HEK293 (cell line): Measurements from ENCODE around the gene ARF3.

Experiments
- CTCF ChIA-PET: fragments of 350-600 bp; formaldehyde crosslinking; extraction: SDS; loops from one replicate; lab custom pipeline; 2021; ENCODE audit warnings: antibody characterized with exemption; lab: Yijun Ruan, JAX
- POLR2A ChIA-PET: fragments of 300-600 bp; formaldehyde crosslinking; extraction: SDS; loops from one replicate; lab custom pipeline; 2020; ENCODE audit warnings: antibody characterized with exemption, inconsistent platforms; lab: Yijun Ruan, JAX
- H3K27ac ChIP-seq: fragments of 200-500 bp; sonication (Bioruptor generic); 2 replicates; pipeline ENCODE4 v1.5.1; 2014; ENCODE audit warnings: low read depth, low read length, control low read depth, inconsistent platforms; ENCODE audit errors: extremely low read depth
- H3K36me3 ChIP-seq, 2 experiments: fragments of 200-500 bp in 1 of 2; sonication (Bioruptor generic) in 1 of 2; 1 replicate in 1 of 2; 2 replicates in 1 of 2; pipeline ENCODE4 v1.5.1; 2014 to 2017; ENCODE audit warnings: inconsistent platforms in 2 of 2, low read length in 2 of 2; ENCODE audit not compliant: control insufficient read depth in 2 of 2, insufficient read depth in 1 of 2
- H3K4me1 ChIP-seq: fragments of 200-500 bp; sonication (Bioruptor generic); 2 replicates; pipeline ENCODE4 v1.5.1; 2014; ENCODE audit warnings: mild to moderate bottlenecking, low read length, inconsistent platforms; ENCODE audit not compliant: control insufficient read depth, insufficient read depth
- H3K4me3 ChIP-seq: 2 replicates; pipeline ENCODE4 v1.5.1; 2011; ENCODE audit warnings: low read depth, mild to moderate bottlenecking, control low read depth, low read length, moderate library complexity
- H3K9me3 ChIP-seq: fragments of 200-500 bp; sonication (Bioruptor generic); 2 replicates; pipeline ENCODE4 v1.5.1; 2014; ENCODE audit warnings: low read depth, low read length, inconsistent platforms; ENCODE audit not compliant: control insufficient read depth, insufficient read depth
- BCL11B ChIP-seq: fragments of 450-650 bp; formaldehyde crosslinking; IDR thresholded peaks from 2 replicates; pipeline ENCODE4 v1.5.1; 2016; ENCODE audit warnings: low read depth, missing biosample characterization, missing genetic modification characterization
- EGR2 ChIP-seq: fragments of 450-650 bp; formaldehyde crosslinking; IDR thresholded peaks from 2 replicates; pipeline ENCODE4 v1.5.1; 2016; ENCODE audit warnings: low read depth, missing biosample characterization, missing genetic modification characterization
- ELK4 ChIP-seq: IDR thresholded peaks from 2 replicates; pipeline ENCODE4 v1.6.1; 2011; ENCODE audit warnings: mild to moderate bottlenecking, low read depth, low read length, borderline replicate concordance
- GLI4 ChIP-seq: fragments of 450-650 bp; formaldehyde crosslinking; IDR thresholded peaks from 2 replicates; pipeline ENCODE4 v1.5.1; 2016; ENCODE audit warnings: missing biosample characterization, missing genetic modification characterization
- KLF8 ChIP-seq: fragments of 450-650 bp; formaldehyde crosslinking; IDR thresholded peaks from 2 replicates; pipeline ENCODE4 v1.5.1; 2016; ENCODE audit warnings: missing biosample characterization, missing genetic modification characterization
- OSR2 ChIP-seq: fragments of 450-650 bp; formaldehyde crosslinking; IDR thresholded peaks from 2 replicates; pipeline ENCODE4 v1.5.1; 2016; ENCODE audit warnings: missing biosample characterization, missing genetic modification characterization
- SETDB1 ChIP-seq: IDR thresholded peaks from one replicate; pipeline ENCODE4 v1.6.1; 2017; ENCODE audit warnings: mild to moderate bottlenecking, low read length, moderate library complexity, mixed read lengths; ENCODE audit not compliant: insufficient read length
- ZEB2 ChIP-seq: fragments of 450-650 bp; formaldehyde crosslinking; IDR thresholded peaks from 2 replicates; pipeline ENCODE4 v1.5.1; 2016; ENCODE audit warnings: missing biosample characterization, missing genetic modification characterization
- ZFHX2 ChIP-seq: fragments of 450-650 bp; formaldehyde crosslinking; conservative IDR thresholded peaks from 2 replicates; pipeline ENCODE4 v1.5.1; 2016; ENCODE audit warnings: missing biosample characterization, missing genetic modification characterization
- ZNF132 ChIP-seq: fragments of 450-650 bp; formaldehyde crosslinking; IDR thresholded peaks from 2 replicates; pipeline ENCODE4 v1.5.1; 2017; ENCODE audit warnings: missing biosample characterization, missing genetic modification characterization, borderline replicate concordance
- ZNF140 ChIP-seq: fragments of 450-650 bp; formaldehyde crosslinking; IDR thresholded peaks from 2 replicates; pipeline ENCODE4 v1.5.1; 2016; ENCODE audit warnings: missing biosample characterization, missing genetic modification characterization
- ZNF202 ChIP-seq: fragments of 450-650 bp; formaldehyde crosslinking; IDR thresholded peaks from 2 replicates; pipeline ENCODE4 v1.5.1; 2016; ENCODE audit warnings: missing biosample characterization, missing genetic modification characterization, borderline replicate concordance
- ZNF404 ChIP-seq: fragments of 450-650 bp; formaldehyde crosslinking; IDR thresholded peaks from 2 replicates; pipeline ENCODE4 v1.5.1; 2017; ENCODE audit warnings: missing biosample characterization, missing genetic modification characterization
- ZNF449 ChIP-seq: fragments of 450-650 bp; formaldehyde crosslinking; IDR thresholded peaks from 2 replicates; pipeline ENCODE4 v1.5.1; 2017; ENCODE audit warnings: missing biosample characterization, mild to moderate bottlenecking, missing genetic modification characterization, moderate library complexity
- ZNF626 ChIP-seq: fragments of 450-650 bp; sonication (Bioruptor Pico); formaldehyde crosslinking; IDR thresholded peaks from 2 replicates; pipeline ENCODE4 v1.5.1; 2018; ENCODE audit warnings: missing biosample characterization, missing genetic modification characterization, inconsistent platforms
- ZNF701 ChIP-seq: fragments of 450-650 bp; formaldehyde crosslinking; IDR thresholded peaks from 2 replicates; pipeline ENCODE4 v1.5.1; 2016; ENCODE audit warnings: missing biosample characterization, missing genetic modification characterization
- ZNF776 ChIP-seq: fragments of 450-650 bp; formaldehyde crosslinking; IDR thresholded peaks from 2 replicates; pipeline ENCODE4 v1.5.0; 2017; ENCODE audit warnings: missing biosample characterization, missing genetic modification characterization, borderline replicate concordance
- ZNF785 ChIP-seq: fragments of 450-650 bp; formaldehyde crosslinking; IDR thresholded peaks from 2 replicates; pipeline ENCODE4 v1.5.1; 2016; ENCODE audit warnings: missing biosample characterization, missing genetic modification characterization
- TF ChIP-seq, protein P1 (sequence below): fragments of 450-650 bp; formaldehyde crosslinking; IDR thresholded peaks from 2 replicates; pipeline ENCODE4 v1.5.1; 2016; ENCODE audit warnings: missing biosample characterization, missing genetic modification characterization
- TF ChIP-seq, protein P2 (sequence below): fragments of 450-650 bp; formaldehyde crosslinking; IDR thresholded peaks from 2 replicates; pipeline ENCODE4 v1.5.1; 2016; ENCODE audit warnings: missing biosample characterization, missing genetic modification characterization
- TF ChIP-seq, protein P3 (sequence below): fragments of 450-650 bp; formaldehyde crosslinking; IDR thresholded peaks from 2 replicates; pipeline ENCODE4 v1.5.1; 2016; ENCODE audit warnings: missing biosample characterization, missing genetic modification characterization
- TF ChIP-seq, protein P4 (sequence below): fragments of 450-650 bp; formaldehyde crosslinking; IDR thresholded peaks from 2 replicates; pipeline ENCODE4 v1.5.1; 2017; ENCODE audit warnings: missing biosample characterization, missing genetic modification characterization
- TF ChIP-seq, protein P5 (sequence below): fragments of 450-650 bp; formaldehyde crosslinking; IDR thresholded peaks from 2 replicates; pipeline ENCODE4 v1.5.1; 2017; ENCODE audit warnings: missing biosample characterization, missing genetic modification characterization

The ARF3 gene

DNA sequence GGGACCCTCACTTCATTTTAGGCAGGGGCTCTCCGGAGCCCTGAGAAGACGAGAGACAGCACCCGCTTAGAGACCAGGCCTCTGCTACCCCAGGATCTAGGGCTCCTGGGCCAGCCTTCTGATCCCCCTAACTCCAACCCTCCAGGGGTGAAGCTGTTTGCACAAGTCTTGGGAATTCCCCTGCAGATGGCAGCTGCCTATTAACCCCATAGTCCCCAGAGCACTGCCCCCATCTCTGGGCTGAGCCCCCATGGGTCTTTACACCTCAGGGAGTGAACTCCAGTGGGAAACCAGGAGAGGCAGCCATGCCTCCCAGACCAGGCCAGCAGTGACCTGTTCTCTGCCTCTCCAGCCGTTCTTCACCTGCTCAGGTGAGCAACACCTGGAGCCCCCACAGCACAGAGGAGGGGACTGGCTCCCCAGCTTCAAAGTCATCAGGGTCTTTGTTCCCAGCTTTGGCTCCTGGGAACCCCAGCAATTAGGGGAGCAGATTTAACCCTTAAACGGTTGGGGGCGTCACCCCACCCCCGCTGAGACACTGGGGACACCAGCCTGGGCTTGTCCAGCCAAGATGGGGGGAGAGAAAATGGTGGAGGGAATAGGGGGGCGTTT lies 12.0 kb upstream of the ARF3 start:
- no peaks in the 10 kb centered on the region for H3K36me3 ChIP-seq
- TF ChIP-seq, protein P1, sequence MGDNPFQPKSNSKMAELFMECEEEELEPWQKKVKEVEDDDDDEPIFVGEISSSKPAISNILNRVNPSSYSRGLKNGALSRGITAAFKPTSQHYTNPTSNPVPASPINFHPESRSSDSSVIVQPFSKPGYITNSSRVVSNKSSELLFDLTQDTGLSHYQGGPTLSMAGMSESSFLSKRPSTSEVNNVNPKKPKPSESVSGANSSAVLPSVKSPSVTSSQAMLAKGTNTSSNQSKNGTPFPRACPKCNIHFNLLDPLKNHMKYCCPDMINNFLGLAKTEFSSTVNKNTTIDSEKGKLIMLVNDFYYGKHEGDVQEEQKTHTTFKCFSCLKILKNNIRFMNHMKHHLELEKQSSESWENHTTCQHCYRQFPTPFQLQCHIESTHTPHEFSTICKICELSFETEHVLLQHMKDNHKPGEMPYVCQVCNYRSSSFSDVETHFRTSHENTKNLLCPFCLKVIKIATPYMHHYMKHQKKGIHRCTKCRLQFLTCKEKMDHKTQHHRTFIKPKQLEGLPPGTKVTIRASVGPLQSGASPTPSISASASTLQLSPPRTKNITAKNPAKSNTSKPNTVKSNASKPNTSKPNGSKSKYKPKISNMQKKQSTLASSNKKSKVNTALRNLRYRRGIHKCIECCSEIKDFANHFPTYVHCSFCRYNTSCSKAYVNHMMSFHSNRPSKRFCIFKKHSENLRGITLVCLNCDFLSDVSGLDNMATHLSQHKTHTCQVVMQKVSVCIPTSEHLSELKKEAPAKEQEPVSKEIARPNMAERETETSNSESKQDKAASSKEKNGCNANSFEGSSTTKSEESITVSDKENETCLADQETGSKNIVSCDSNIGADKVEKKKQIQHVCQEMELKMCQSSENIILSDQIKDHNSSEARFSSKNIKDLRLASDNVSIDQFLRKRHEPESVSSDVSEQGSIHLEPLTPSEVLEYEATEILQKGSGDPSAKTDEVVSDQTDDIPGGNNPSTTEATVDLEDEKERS (tag by site-specific recombination) = no peak
- TF ChIP-seq KLF8 (tag by site-specific recombination) = no peak
- TF ChIP-seq ZNF140 (tag by site-specific recombination) = no peak
- no peak for TF ChIP-seq ZNF776 (tag by site-specific recombination)
- TF ChIP-seq, protein P2, sequence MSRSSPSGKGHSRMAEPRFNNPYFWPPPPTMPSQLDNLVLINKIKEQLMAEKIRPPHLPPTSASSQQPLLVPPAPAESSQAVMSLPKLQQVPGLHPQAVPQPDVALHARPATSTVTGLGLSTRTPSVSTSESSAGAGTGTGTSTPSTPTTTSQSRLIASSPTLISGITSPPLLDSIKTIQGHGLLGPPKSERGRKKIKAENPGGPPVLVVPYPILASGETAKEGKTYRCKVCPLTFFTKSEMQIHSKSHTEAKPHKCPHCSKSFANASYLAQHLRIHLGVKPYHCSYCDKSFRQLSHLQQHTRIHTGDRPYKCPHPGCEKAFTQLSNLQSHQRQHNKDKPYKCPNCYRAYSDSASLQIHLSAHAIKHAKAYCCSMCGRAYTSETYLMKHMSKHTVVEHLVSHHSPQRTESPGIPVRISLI = no peak
- TF ChIP-seq, protein P3, sequence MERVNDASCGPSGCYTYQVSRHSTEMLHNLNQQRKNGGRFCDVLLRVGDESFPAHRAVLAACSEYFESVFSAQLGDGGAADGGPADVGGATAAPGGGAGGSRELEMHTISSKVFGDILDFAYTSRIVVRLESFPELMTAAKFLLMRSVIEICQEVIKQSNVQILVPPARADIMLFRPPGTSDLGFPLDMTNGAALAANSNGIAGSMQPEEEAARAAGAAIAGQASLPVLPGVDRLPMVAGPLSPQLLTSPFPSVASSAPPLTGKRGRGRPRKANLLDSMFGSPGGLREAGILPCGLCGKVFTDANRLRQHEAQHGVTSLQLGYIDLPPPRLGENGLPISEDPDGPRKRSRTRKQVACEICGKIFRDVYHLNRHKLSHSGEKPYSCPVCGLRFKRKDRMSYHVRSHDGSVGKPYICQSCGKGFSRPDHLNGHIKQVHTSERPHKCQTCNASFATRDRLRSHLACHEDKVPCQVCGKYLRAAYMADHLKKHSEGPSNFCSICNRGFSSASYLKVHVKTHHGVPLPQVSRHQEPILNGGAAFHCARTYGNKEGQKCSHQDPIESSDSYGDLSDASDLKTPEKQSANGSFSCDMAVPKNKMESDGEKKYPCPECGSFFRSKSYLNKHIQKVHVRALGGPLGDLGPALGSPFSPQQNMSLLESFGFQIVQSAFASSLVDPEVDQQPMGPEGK (tag by site-specific recombination) = peak; percentile 11; the same call in 1 of the 2 replicates
- TF ChIP-seq ZEB2 = 0 out of 2 replicates have a peak, but pooled peaks have one; percentile 51
- no peak for TF ChIP-seq ZNF202
- no peak for TF ChIP-seq ZNF404 (tag by site-specific recombination)
- no peak for TF ChIP-seq ZNF132
- TF ChIP-seq GLI4 (tag by site-specific recombination) = no peak
- no peak for TF ChIP-seq BCL11B (tag by site-specific recombination)
- H3K27ac ChIP-seq = no peak overlapping the region
- ChIA-PET POLR2A (interaction anchor here (0.6 to 3.7 kb wide), 2 partner anchors 12 to 60 kb away, joined by 7 to 21 read pairs; partner anchors contain the start of gene ARF3), CTCF (interaction anchor here (0.7 to 10.8 kb wide), 6 partner anchors 8 to 101 kb away, joined by 3 to 79 read pairs (median 7); partner anchors contain the start of gene WNT1)
- no peak overlapping the region for H3K4me3 ChIP-seq
- H3K9me3 ChIP-seq = no peaks in the 10 kb centered on the region
- H3K4me1 ChIP-seq = peaks cover 9% of the 10 kb centered on the region

DNA sequence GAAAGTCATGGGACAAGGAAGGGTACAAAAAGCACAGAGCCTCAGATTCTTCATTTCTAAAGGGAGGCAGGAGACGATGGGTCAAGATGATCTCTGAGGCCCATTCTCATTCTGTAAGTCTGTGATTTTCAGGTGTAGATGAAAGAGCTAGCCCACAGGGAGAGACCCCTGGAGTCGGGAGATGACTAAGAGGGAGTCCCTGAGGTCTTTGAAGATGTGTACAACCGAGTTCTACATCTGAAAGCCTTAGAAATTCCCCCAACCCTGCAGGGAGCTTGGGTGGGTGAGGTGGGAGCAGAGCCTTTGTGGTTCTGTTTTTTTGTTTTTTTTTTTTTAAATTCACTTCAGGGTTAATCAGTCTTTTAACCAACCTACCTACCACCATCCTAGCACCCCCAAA lies 11.2 kb upstream of the ARF3 start:
- no peak overlapping the region for H3K4me3 ChIP-seq
- TF ChIP-seq OSR2 (tag by site-specific recombination) = no peak
- no peak for TF ChIP-seq ZNF785
- TF ChIP-seq ZNF701 (tag by site-specific recombination) = no peak
- no peak for TF ChIP-seq SETDB1
- no peak for TF ChIP-seq BCL11B (tag by site-specific recombination)
- TF ChIP-seq, protein P4, sequence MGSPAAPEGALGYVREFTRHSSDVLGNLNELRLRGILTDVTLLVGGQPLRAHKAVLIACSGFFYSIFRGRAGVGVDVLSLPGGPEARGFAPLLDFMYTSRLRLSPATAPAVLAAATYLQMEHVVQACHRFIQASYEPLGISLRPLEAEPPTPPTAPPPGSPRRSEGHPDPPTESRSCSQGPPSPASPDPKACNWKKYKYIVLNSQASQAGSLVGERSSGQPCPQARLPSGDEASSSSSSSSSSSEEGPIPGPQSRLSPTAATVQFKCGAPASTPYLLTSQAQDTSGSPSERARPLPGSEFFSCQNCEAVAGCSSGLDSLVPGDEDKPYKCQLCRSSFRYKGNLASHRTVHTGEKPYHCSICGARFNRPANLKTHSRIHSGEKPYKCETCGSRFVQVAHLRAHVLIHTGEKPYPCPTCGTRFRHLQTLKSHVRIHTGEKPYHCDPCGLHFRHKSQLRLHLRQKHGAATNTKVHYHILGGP (tag by site-specific recombination) = no peak
- TF ChIP-seq ZNF404 (tag by site-specific recombination) = no peak
- no peak for TF ChIP-seq ZNF449 (tag by site-specific recombination)
- TF ChIP-seq, protein P5, sequence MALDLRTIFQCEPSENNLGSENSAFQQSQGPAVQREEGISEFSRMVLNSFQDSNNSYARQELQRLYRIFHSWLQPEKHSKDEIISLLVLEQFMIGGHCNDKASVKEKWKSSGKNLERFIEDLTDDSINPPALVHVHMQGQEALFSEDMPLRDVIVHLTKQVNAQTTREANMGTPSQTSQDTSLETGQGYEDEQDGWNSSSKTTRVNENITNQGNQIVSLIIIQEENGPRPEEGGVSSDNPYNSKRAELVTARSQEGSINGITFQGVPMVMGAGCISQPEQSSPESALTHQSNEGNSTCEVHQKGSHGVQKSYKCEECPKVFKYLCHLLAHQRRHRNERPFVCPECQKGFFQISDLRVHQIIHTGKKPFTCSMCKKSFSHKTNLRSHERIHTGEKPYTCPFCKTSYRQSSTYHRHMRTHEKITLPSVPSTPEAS (tag by site-specific recombination) = no peak
- TF ChIP-seq ELK4 = no peak
- no peak for TF ChIP-seq ZNF626 (tag by site-specific recombination)
- no peak for TF ChIP-seq EGR2 (tag by site-specific recombination)
- no peak for TF ChIP-seq ZFHX2 (tag by site-specific recombination)
- no peaks in the 10 kb centered on the region for H3K9me3 ChIP-seq
- H3K27ac ChIP-seq = no peak overlapping the region
- H3K36me3 ChIP-seq = no peaks in the 10 kb centered on the region
- ChIA-PET CTCF (interaction anchor here (0.6 to 10.8 kb wide), 10 partner anchors 9 to 260 kb away, joined by 3 to 79 read pairs (median 4); partner anchors contain the start of gene WNT1), POLR2A (interaction anchor here (0.6 to 3.7 kb wide), 3 partner anchors 11 to 46 kb away, joined by 3 to 21 read pairs (median 3); partner anchors contain the start of gene ARF3)
- H3K4me1 ChIP-seq = peaks cover 9% of the 10 kb centered on the region
